Fibroblast of skin of abdomen (primary cell): ENCODE measurements around the gene ARMH3.

Source experiments
- DNase-seq: peaks from one replicate; pipeline ENCODE4 v3.0.0-alpha.2; 2013

ARMH3 gene

GRCh38 chr10:101893510-101894120, 162.4 kb downstream of the ARMH3 start:
- no peak for DNase-seq

- DNase-seq: no peak
Measured at GRCh38 chr10:101892782-101893391, 163.1 kb downstream of the ARMH3 start.

GRCh38 chr10:101889256-101890210, 166.4 kb downstream of the ARMH3 start:
- DNase-seq: peak; percentile 75

GRCh38 chr10:101888251-101888949, 167.6 kb downstream of the ARMH3 start:
- DNase-seq: no peak

- DNase-seq: no peak
Measured at GRCh38 chr10:101887775-101888174, 168.2 kb downstream of the ARMH3 start.

- no peak for DNase-seq
Measured at GRCh38 chr10:101886521-101887312, 169.3 kb downstream of the ARMH3 start.

GRCh38 chr10:101881036-101881774, 174.8 kb downstream of the ARMH3 start:
- no peak for DNase-seq

- DNase-seq: no peak
Measured at GRCh38 chr10:101880232-101880573, 175.8 kb downstream of the ARMH3 start.

GRCh38 chr10:101879456-101880231, 176.3 kb downstream of the ARMH3 start:
- peak; percentile 54 for DNase-seq

GRCh38 chr10:101878869-101879268, 177.1 kb downstream of the ARMH3 start:
- DNase-seq: no peak

- no peak for DNase-seq
Measured at GRCh38 chr10:101875068-101875688, 180.8 kb downstream of the ARMH3 start.

- no peak for DNase-seq
Measured at GRCh38 chr10:101874252-101874651, 181.7 kb downstream of the ARMH3 start.

- peak; percentile 25 for DNase-seq
Measured at GRCh38 chr10:101867931-101868330, 188.0 kb downstream of the ARMH3 start.

GRCh38 chr10:101859530-101859929, 196.4 kb downstream of the ARMH3 start:
- no peak for DNase-seq

- DNase-seq: no peak
Measured at GRCh38 chr10:101858723-101859500, 197.1 kb downstream of the ARMH3 start.

GRCh38 chr10:101857802-101858476, 198.0 kb downstream of the ARMH3 start:
- no peak for DNase-seq

GRCh38 chr10:101856626-101857025, 199.3 kb downstream of the ARMH3 start:
- no peak for DNase-seq

- no peak for DNase-seq
Measured at GRCh38 chr10:101851411-101852116, 204.4 kb downstream of the ARMH3 start.
